GM12878 (cell line): ENCODE results near the gene C16orf96.

ENCODE experiments used
- FOS ChIP-seq: IDR thresholded peaks from 3 replicates; pipeline ENCODE4 v1.6.1; 2011; ENCODE audit warnings: borderline replicate concordance; ENCODE audit not compliant: insufficient read length; ENCODE audit errors: extremely low read depth
- POLR2A ChIP-seq: IDR thresholded peaks from 2 replicates; pipeline ENCODE4 v1.6.1; 2011; ENCODE audit warnings: low read depth, mild to moderate bottlenecking, low read length
- SP1 ChIP-seq: IDR thresholded peaks from one replicate; pipeline ENCODE4 v1.6.1; 2011; ENCODE audit warnings: low read depth, low read length
- SUZ12 ChIP-seq: fragments of 200-600 bp; sonication (generic); IDR thresholded peaks from one replicate; pipeline ENCODE4 v1.6.1; 2018; ENCODE audit warnings: antibody characterized with exemption, mild to moderate bottlenecking; ENCODE audit not compliant: unreplicated experiment
- TF ChIP-seq, protein P1 (sequence below): IDR thresholded peaks from 2 replicates; pipeline ENCODE4 v1.6.1; 2011; ENCODE audit warnings: low read depth, low read length, improper control_type of control experiment, borderline replicate concordance

- TF ChIP-seq SP1 (no peak), POLR2A (0 out of 2 replicates have a peak, but pooled peaks have one; percentile 25), FOS (no peak), SUZ12 (no peak)
- TF ChIP-seq, protein P1, sequence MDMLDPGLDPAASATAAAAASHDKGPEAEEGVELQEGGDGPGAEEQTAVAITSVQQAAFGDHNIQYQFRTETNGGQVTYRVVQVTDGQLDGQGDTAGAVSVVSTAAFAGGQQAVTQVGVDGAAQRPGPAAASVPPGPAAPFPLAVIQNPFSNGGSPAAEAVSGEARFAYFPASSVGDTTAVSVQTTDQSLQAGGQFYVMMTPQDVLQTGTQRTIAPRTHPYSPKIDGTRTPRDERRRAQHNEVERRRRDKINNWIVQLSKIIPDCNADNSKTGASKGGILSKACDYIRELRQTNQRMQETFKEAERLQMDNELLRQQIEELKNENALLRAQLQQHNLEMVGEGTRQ: no peak
Measured at GRCh38 chr16:4646773-4647643, 90.9 kb downstream of the C16orf96 start.
